Measurements from ENCODE around the gene CACNA1C.

GRCh38 chr12:2654741-2655140 is 602.0 kb downstream of the CACNA1C start:
- TF ChIP-seq CTCF (IDR thresholded peaks at IDR 0.05), result no peak
- no peak for TF ChIP-seq POLR2AphosphoS5 (IDR thresholded peaks at IDR 0.05)
